A673 (cell line): ENCODE data around the gene RPGRIP1. TPM values are rescaled to one million over a fixed set of nuclear protein-coding genes. Genes with fewer than 3 reads are reported as not detected.

ENCODE experiments used
- BruUV-seq: library from RNA; stranded (reverse); fragments of 400-500 nt; replicated peaks from 2 replicates; lab custom pipeline; 2021; lab: Mats Ljungman, UMichigan
- CTCF ChIA-PET: fragments of 300-600 bp; sonication (Branson Sonifier 250); formaldehyde crosslinking; loops from one replicate; lab custom pipeline; 2022; ENCODE audit warnings: antibody characterized with exemption; lab: Charles Lee
- POLR2A ChIA-PET: fragments of 300-600 bp; sonication (Branson Sonifier 250); formaldehyde crosslinking; loops from one replicate; lab custom pipeline; 2022; ENCODE audit warnings: antibody characterized with exemption; ENCODE audit not compliant: low non-redundant PET; lab: Charles Lee
- DNase-seq: peaks from one replicate; pipeline ENCODE4 v3.0.0-alpha.2; 2015; ENCODE audit warnings: low spot score
- H3K27ac ChIP-seq: fragments of 200-600 bp; sonication (generic); 2 replicates; pipeline ENCODE4 v1.5.1; 2016; ENCODE audit warnings: mixed run types, low read depth, mild to moderate bottlenecking, mixed read lengths, antibody characterized with exemption, low read length; ENCODE audit not compliant: poor library complexity, severe bottlenecking
- H3K27me3 ChIP-seq: fragments of 200-600 bp; sonication (generic); replicated peaks from 2 replicates; pipeline ENCODE4 v1.6.1; 2017; ENCODE audit warnings: mixed run types, low read depth, mild to moderate bottlenecking, mixed read lengths, antibody characterized with exemption, low read length; ENCODE audit not compliant: insufficient read depth, poor library complexity
- H3K36me3 ChIP-seq: fragments of 200-600 bp; sonication (generic); 2 replicates; pipeline ENCODE4 v1.6.1; 2016; ENCODE audit warnings: mixed run types, mild to moderate bottlenecking, mixed read lengths, antibody characterized with exemption, low read length; ENCODE audit not compliant: insufficient read depth, poor library complexity, severe bottlenecking
- H3K4me1 ChIP-seq: fragments of 200-600 bp; sonication (generic); 2 replicates; pipeline ENCODE4 v1.6.1; 2017; ENCODE audit warnings: mixed run types, mild to moderate bottlenecking, mixed read lengths, antibody characterized with exemption, low read length; ENCODE audit not compliant: insufficient read depth, poor library complexity, severe bottlenecking
- H3K4me3 ChIP-seq: fragments of 200-600 bp; sonication (generic); 2 replicates; pipeline ENCODE4 v1.5.1; 2016; ENCODE audit warnings: low read depth, mixed run types, mild to moderate bottlenecking, mixed read lengths, low read length; ENCODE audit not compliant: poor library complexity, severe bottlenecking
- H3K9me3 ChIP-seq: fragments of 200-600 bp; sonication (generic); 2 replicates; pipeline ENCODE4 v1.6.1; 2016; ENCODE audit warnings: mixed run types, low read depth, mild to moderate bottlenecking, mixed read lengths, antibody characterized with exemption, low read length; ENCODE audit not compliant: poor library complexity, severe bottlenecking
- EZH2 ChIP-seq: fragments of 200-600 bp; sonication (generic); IDR thresholded peaks from 2 replicates; pipeline ENCODE4 v1.6.1; 2017; ENCODE audit warnings: borderline replicate concordance, low read depth, mild to moderate bottlenecking, mixed read lengths, antibody characterized with exemption, low read length; ENCODE audit not compliant: poor library complexity, severe bottlenecking
- intact Hi-C: fragments of 100-400 bp; cut with micrococcal nuclease; formaldehyde crosslinking; loops from one replicate; pipeline ENCODE4 v1.10.0; 2022; ENCODE audit not compliant: unreplicated experiment
- total RNA-seq: library from RNA; stranded (reverse); gene quantifications from 2 replicates; pipeline ENCODE4 v1.2.3, GENCODE V29; 2021
- TF ChIP-seq, protein P1 (sequence below): fragments of 300-800, 200-600 bp; sonication (generic); conservative IDR thresholded peaks from 2 replicates; pipeline ENCODE4 v1.5.1; 2017; ENCODE audit warnings: low read depth, mild to moderate bottlenecking, antibody characterized with exemption, low read length, moderate library complexity, mixed read lengths

Gene RPGRIP1
- total RNA-seq, 1 experiment from 2014 or later, result 0.86 TPM

DNA sequence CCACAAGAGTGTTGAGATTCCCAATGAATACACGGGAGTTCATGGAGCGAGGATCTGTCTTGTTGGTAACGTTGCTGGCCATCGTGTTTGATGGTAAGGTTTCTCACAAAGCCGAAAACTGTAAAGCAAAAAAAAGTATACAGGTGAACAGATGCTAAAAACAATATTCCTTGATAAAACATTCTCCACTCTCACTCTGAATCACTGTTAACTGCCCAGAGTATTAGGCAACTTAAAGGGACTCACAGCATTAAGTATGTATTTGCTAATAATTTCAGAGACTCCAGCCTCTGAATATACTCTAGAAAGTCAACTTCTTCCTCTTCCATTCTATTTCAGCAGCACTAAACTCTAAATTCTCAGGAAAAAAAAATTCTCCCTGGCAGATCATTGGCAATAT, 45.8 kb upstream of the RPGRIP1 start:
- Histone ChIP-seq H3K9me3 (no peaks in the 10 kb centered on the region), H3K27me3 (no peaks in the 10 kb centered on the region), H3K4me3 (no peak overlapping the region), H3K36me3 (peaks cover 93% of the 10 kb centered on the region), H3K27ac (no peak overlapping the region), H3K4me1 (peaks cover 52% of the 10 kb centered on the region)
- ChIA-PET POLR2A (no interaction called here), CTCF (interaction anchor here (0.9 kb wide), 1 partner anchor 219 kb away, joined by 4 read pairs; no protein-coding TSS in a partner anchor)
- TF ChIP-seq, protein P1, sequence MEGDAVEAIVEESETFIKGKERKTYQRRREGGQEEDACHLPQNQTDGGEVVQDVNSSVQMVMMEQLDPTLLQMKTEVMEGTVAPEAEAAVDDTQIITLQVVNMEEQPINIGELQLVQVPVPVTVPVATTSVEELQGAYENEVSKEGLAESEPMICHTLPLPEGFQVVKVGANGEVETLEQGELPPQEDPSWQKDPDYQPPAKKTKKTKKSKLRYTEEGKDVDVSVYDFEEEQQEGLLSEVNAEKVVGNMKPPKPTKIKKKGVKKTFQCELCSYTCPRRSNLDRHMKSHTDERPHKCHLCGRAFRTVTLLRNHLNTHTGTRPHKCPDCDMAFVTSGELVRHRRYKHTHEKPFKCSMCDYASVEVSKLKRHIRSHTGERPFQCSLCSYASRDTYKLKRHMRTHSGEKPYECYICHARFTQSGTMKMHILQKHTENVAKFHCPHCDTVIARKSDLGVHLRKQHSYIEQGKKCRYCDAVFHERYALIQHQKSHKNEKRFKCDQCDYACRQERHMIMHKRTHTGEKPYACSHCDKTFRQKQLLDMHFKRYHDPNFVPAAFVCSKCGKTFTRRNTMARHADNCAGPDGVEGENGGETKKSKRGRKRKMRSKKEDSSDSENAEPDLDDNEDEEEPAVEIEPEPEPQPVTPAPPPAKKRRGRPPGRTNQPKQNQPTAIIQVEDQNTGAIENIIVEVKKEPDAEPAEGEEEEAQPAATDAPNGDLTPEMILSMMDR, result no peak
- TF ChIP-seq EZH2, result no peak
- intact Hi-C loops, result no loop called here
- BruUV-seq, result no TSS peak
- no peak for DNase-seq

GRCh38 chr14:21236948-21237797, 42.7 kb upstream of the RPGRIP1 start:
- POLR2A ChIA-PET, result no interaction called here
- Histone ChIP-seq H3K4me1 (peaks cover 31% of the 10 kb centered on the region), H3K27ac (no peak overlapping the region), H3K4me3 (no peak overlapping the region), H3K27me3 (no peaks in the 10 kb centered on the region), H3K9me3 (no peaks in the 10 kb centered on the region), H3K36me3 (peaks cover 81% of the 10 kb centered on the region)
- no peak for DNase-seq
- intact Hi-C loops, result no loop called here
- no TSS peak for BruUV-seq
- CTCF ChIA-PET, result no interaction called here
- TF ChIP-seq EZH2, result no peak
- TF ChIP-seq, protein P1, result no peak

DNA sequence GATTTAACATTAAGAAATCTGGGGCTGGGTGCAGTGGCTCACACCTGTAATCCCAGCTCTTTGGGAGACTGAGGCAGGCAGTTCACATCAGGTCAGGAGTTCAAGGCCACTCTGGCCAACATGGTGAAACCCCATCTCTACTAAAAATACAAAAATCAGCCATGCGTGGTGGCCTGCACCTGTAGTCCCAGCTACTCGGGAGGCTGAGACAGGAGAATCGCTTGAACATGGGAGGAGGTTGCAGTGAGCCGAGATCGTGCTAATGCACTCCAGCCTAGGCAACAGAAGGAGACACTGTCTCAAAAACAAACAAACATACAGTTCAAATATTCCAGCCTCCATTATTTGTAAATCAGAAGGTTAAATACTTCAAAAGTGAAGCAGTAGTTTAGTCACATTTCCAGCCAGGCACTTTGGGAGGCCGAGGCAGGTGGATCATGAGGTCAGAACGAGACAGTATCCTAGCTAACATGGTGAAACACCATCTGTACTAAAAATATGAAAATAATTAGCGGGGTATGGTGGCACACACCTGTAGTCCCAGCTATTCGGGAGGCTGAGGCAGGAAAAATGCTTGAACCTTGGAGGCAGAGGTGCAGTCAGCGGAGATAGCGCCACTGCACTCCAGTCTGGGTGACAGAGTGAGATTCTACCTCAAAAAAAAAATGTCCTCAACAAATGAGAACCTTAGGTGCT, 40.9 kb upstream of the RPGRIP1 start:
- no peak for DNase-seq
- Histone ChIP-seq H3K27me3 (no peaks in the 10 kb centered on the region), H3K36me3 (peaks cover 78% of the 10 kb centered on the region), H3K27ac (no peak overlapping the region), H3K4me3 (no peak overlapping the region), H3K9me3 (no peaks in the 10 kb centered on the region), H3K4me1 (peaks cover 25% of the 10 kb centered on the region)
- TF ChIP-seq, protein P1, result no peak
- no peak for TF ChIP-seq EZH2
- ChIA-PET CTCF (no interaction called here), POLR2A (interaction anchor here (0.7 kb wide), 1 partner anchor 69 kb away, joined by 3 read pairs; no protein-coding TSS in a partner anchor)
- no TSS peak for BruUV-seq
- intact Hi-C loops, result no loop called here
